H1 (cell line): ENCODE measurements around the gene PKN1. TPM values are rescaled to one million over a fixed set of nuclear protein-coding genes. Genes with fewer than 3 reads are reported as not detected.

ENCODE experiments used
- CTCF ChIA-PET: fragments of 300-600 bp; sonication (Branson Sonifier 250); formaldehyde crosslinking; loops from one replicate; lab custom pipeline; 2021; ENCODE audit not compliant: partially characterized antibody; lab: Charles Lee
- POLR2A ChIA-PET: fragments of 300-600 bp; sonication (Branson Sonifier 250); formaldehyde crosslinking; loops from one replicate; lab custom pipeline; 2021; ENCODE audit warnings: inconsistent platforms; ENCODE audit not compliant: partially characterized antibody; lab: Charles Lee
- DNase-seq, 2 experiments: peaks; one replicate each; pipeline versions ENCODE4 v3.0.0 to v3.0.0-alpha.2; 2010 to 2022; ENCODE audit warnings: low spot score in 2 of 2, low read depth in 1 of 2, mixed read lengths in 1 of 2
- FAIRE-seq: peaks from 2 replicates; lab custom pipeline; 2011; peaks lifted over from hg19 to GRCh38; lab: Jason Lieb, UNC
- H2AFZ ChIP-seq: 2 replicates; pipeline ENCODE4 v1.8.1; 2012; ENCODE audit warnings: low read length, inconsistent platforms
- H2AK5ac ChIP-seq: 2 replicates; pipeline ENCODE4 v1.6.1; 2013; ENCODE audit warnings: low read depth, low read length
- H2BK120ac ChIP-seq: replicated peaks from 2 replicates; pipeline ENCODE3; 2013; ENCODE audit warnings: low read depth, low read length, inconsistent platforms
- H2BK12ac ChIP-seq: 2 replicates; pipeline ENCODE4 v1.6.1; 2013; ENCODE audit warnings: low read depth, low read length
- H2BK15ac ChIP-seq: 2 replicates; pipeline ENCODE4 v1.6.1; 2013; ENCODE audit warnings: low read length
- H2BK20ac ChIP-seq: 2 replicates; pipeline ENCODE4 v1.6.1; 2013; ENCODE audit warnings: low read length
- H2BK5ac ChIP-seq: 2 replicates; pipeline ENCODE4 v1.6.1; 2013; ENCODE audit warnings: low read depth, low read length
- H3K14ac ChIP-seq: 2 replicates; pipeline ENCODE4 v1.6.1; 2013; ENCODE audit warnings: inconsistent platforms; ENCODE audit not compliant: insufficient read length
- H3K18ac ChIP-seq: 2 replicates; pipeline ENCODE4 v1.6.1; 2013; ENCODE audit warnings: low read length; ENCODE audit errors: extremely low read depth
- H3K23ac ChIP-seq: 2 replicates; pipeline ENCODE4 v1.6.1; 2013; ENCODE audit warnings: inconsistent platforms; ENCODE audit not compliant: insufficient read length
- H3K23me2 ChIP-seq: 2 replicates; pipeline ENCODE4 v1.6.1; 2013; ENCODE audit warnings: low read depth, low read length
- H3K27ac ChIP-seq: 2 replicates; pipeline ENCODE4 v1.6.1; 2011; ENCODE audit warnings: low read depth, low read length, inconsistent platforms
- H3K27me3 ChIP-seq, 4 experiments: replicated peaks in 1 of 4; 1 replicate in 1 of 4; 2 replicates in 3 of 4; pipeline versions ENCODE4 v1.6.1 to v1.8.1; 2011 to 2013; ENCODE audit warnings: low read length in 3 of 4, mild to moderate bottlenecking in 3 of 4, inconsistent platforms in 2 of 4, mixed read lengths in 2 of 4, moderate library complexity in 1 of 4; ENCODE audit not compliant: control insufficient read depth in 3 of 4, insufficient read depth in 3 of 4; ENCODE audit errors: extremely low read depth in 1 of 4
- H3K36me3 ChIP-seq, 4 experiments: 2 replicates each; pipeline versions ENCODE4 v1.6.1 to v1.8.1; 2011 to 2013; ENCODE audit warnings: mild to moderate bottlenecking in 4 of 4, low read length in 3 of 4, moderate library complexity in 2 of 4, control low read depth in 1 of 4, inconsistent platforms in 1 of 4; ENCODE audit not compliant: insufficient read depth in 4 of 4, control insufficient read depth in 2 of 4
- H3K4ac ChIP-seq: replicated peaks from 2 replicates; pipeline ENCODE3; 2013; ENCODE audit warnings: low read length, low read depth, mixed read lengths, inconsistent platforms; ENCODE audit not compliant: insufficient read length
- H3K4me1 ChIP-seq, 4 experiments: replicated peaks in 1 of 4; 1 replicate in 1 of 4; 2 replicates in 3 of 4; pipeline versions ENCODE4 v1.6.1 to v1.8.1; 2011 to 2013; ENCODE audit warnings: low read length in 3 of 4, inconsistent platforms in 2 of 4, mixed read lengths in 1 of 4; ENCODE audit not compliant: insufficient read depth in 4 of 4, control insufficient read depth in 3 of 4
- H3K4me2 ChIP-seq, 2 experiments: 2 replicates each; pipeline versions ENCODE4 v1.6.1 to v1.8.1; 2011 to 2013; ENCODE audit warnings: low read depth in 2 of 2, low read length in 2 of 2, control low read depth in 1 of 2, inconsistent platforms in 1 of 2, mild to moderate bottlenecking in 1 of 2; ENCODE audit not compliant: insufficient read depth in 1 of 2
- H3K4me3 ChIP-seq, 4 experiments: fragments of 200-600, 300-600 bp in 1 of 4; sonication (generic), shearing (Covaris generic), sonication (Bioruptor Twin) in 1 of 4; 2 replicates each; pipeline versions ENCODE4 v1.5.1 to v1.8.1; 2011 to 2016; ENCODE audit warnings: low read length in 4 of 4, low read depth in 3 of 4, control low read depth in 2 of 4, inconsistent platforms in 2 of 4, mild to moderate bottlenecking in 2 of 4, mixed read lengths in 1 of 4, moderate library complexity in 1 of 4; ENCODE audit not compliant: insufficient read depth in 2 of 4; ENCODE audit errors: extremely low read depth in 1 of 4
- H3K56ac ChIP-seq: replicated peaks from 2 replicates; pipeline ENCODE3; 2013; ENCODE audit warnings: low read depth, mild to moderate bottlenecking, mixed read lengths, low read length, inconsistent platforms; ENCODE audit not compliant: insufficient read length
- H3K79me1 ChIP-seq: 2 replicates; pipeline ENCODE4 v1.6.1; 2013; ENCODE audit warnings: low read depth, low read length, control low read depth
- H3K79me2 ChIP-seq, 2 experiments: 2 replicates each; pipeline versions ENCODE4 v1.6.1 to v1.8.1; 2012 to 2013; ENCODE audit warnings: low read length in 2 of 2, mild to moderate bottlenecking in 2 of 2, inconsistent platforms in 1 of 2; ENCODE audit not compliant: insufficient read depth in 2 of 2, control insufficient read depth in 1 of 2
- H3K9ac ChIP-seq, 4 experiments: replicated peaks in 1 of 4; 1 replicate in 1 of 4; 2 replicates in 3 of 4; pipeline versions ENCODE4 v1.6.1 to v1.8.1; 2011 to 2013; ENCODE audit warnings: low read depth in 3 of 4, low read length in 3 of 4, control low read depth in 2 of 4, mild to moderate bottlenecking in 2 of 4, moderate library complexity in 2 of 4, inconsistent platforms in 1 of 4; ENCODE audit errors: extremely low read depth in 1 of 4
- H3K9me3 ChIP-seq, 2 experiments: 2 replicates each; pipeline versions ENCODE4 v1.6.1 to v1.8.1; 2012 to 2013; ENCODE audit warnings: mild to moderate bottlenecking in 2 of 2, moderate library complexity in 2 of 2, control low read depth in 1 of 2, inconsistent platforms in 1 of 2, low read depth in 1 of 2, low read length in 1 of 2, mixed read lengths in 1 of 2; ENCODE audit not compliant: insufficient read depth in 2 of 2
- H4K20me1 ChIP-seq, 2 experiments: replicated peaks in 1 of 2; 2 replicates each; pipeline versions ENCODE3 to v1.8.1; 2011 to 2013; ENCODE audit warnings: inconsistent platforms in 2 of 2, low read length in 2 of 2, mild to moderate bottlenecking in 1 of 2; ENCODE audit not compliant: insufficient read depth in 2 of 2, control insufficient read depth in 1 of 2
- H4K5ac ChIP-seq: 2 replicates; pipeline ENCODE4 v1.6.1; 2013; ENCODE audit warnings: low read length, low read depth, mixed read lengths, inconsistent platforms; ENCODE audit not compliant: insufficient read length
- H4K8ac ChIP-seq: 2 replicates; pipeline ENCODE4 v1.8.0; 2013; ENCODE audit warnings: mild to moderate bottlenecking, moderate library complexity, low read length, inconsistent platforms; ENCODE audit not compliant: insufficient read depth; ENCODE audit errors: extremely low read depth
- H4K91ac ChIP-seq: replicated peaks from 2 replicates; pipeline ENCODE3; 2013; ENCODE audit warnings: low read length, mixed read lengths, inconsistent platforms; ENCODE audit not compliant: insufficient read length
- CHD2 ChIP-seq: IDR thresholded peaks from 2 replicates; pipeline ENCODE4 v1.6.1; 2012; ENCODE audit warnings: low read length, improper control_type of control experiment
- CREB1 ChIP-seq: IDR thresholded peaks from 2 replicates; pipeline ENCODE4 v1.6.1; 2012; ENCODE audit warnings: inconsistent platforms
- CTBP2 ChIP-seq: IDR thresholded peaks from 2 replicates; pipeline ENCODE4 v1.7.0; 2011; ENCODE audit warnings: borderline replicate concordance, mild to moderate bottlenecking, moderate library complexity, mixed read lengths, low read length; ENCODE audit not compliant: insufficient read depth, insufficient read length
- HDAC2 ChIP-seq, 2 experiments: fragments of 300-600 bp in 1 of 2; sonication (generic) in 1 of 2; IDR thresholded peaks; 2 replicates each; pipeline ENCODE4 v1.6.1; 2011 to 2012; ENCODE audit warnings: low read depth in 2 of 2, low read length in 2 of 2, mild to moderate bottlenecking in 2 of 2, moderate library complexity in 2 of 2, borderline replicate concordance in 1 of 2, inconsistent platforms in 1 of 2
- SP2 ChIP-seq: IDR thresholded peaks from 2 replicates; pipeline ENCODE4 v1.6.1; 2012; ENCODE audit warnings: mild to moderate bottlenecking, low read length, inconsistent platforms
- SRF ChIP-seq: IDR thresholded peaks from 2 replicates; pipeline ENCODE4 v1.6.1; 2011; ENCODE audit warnings: mild to moderate bottlenecking, low read depth, low read length, moderate library complexity
- SUZ12 ChIP-seq: fragments of 200-600 bp; sonication (generic); IDR thresholded peaks from 2 replicates; pipeline ENCODE4 v1.6.1; 2012; ENCODE audit warnings: mild to moderate bottlenecking, inconsistent platforms, low read length, moderate library complexity, mixed read lengths
- TAF1 ChIP-seq: IDR thresholded peaks from 2 replicates; pipeline ENCODE4 v1.6.1; 2011; ENCODE audit warnings: mild to moderate bottlenecking, low read depth, low read length
- USF2 ChIP-seq: IDR thresholded peaks from 2 replicates; pipeline ENCODE4 v1.6.1; 2011; ENCODE audit warnings: low read length, improper control_type of control experiment
- WGBS, 2 experiments: shearing (Covaris generic) in 1 of 2; methylation state at CpG; one replicate each; pipeline versions ENCODE4 v1.1.6 to v1.1.7; 2013 to 2015; ENCODE audit warnings: low lambda C conversion rate in 2 of 2, mixed read lengths in 2 of 2, inconsistent platforms in 1 of 2, low coverage in 1 of 2, missing lambda C conversion rate in 1 of 2; ENCODE audit not compliant: insufficient replicate concordance in 2 of 2, insufficient coverage in 1 of 2, insufficient read length in 1 of 2; ENCODE audit errors: extremely low coverage in 1 of 2, missing lambda C conversion rate in 1 of 2; 5-methylcytosine and 5-hydroxymethylcytosine counted together
- polyA plus RNA-seq, 7 experiments: library from polyadenylated mRNA; depleted of rRNA in 3 of 7; stranded (reverse) in 5 of 7; unstranded in 2 of 7; fragments of >200 nt in 5 of 7; fragments of 200-250 nt in 2 of 7; gene quantifications; 1 replicate in 5 of 7; 2 replicates in 1 of 7; 4 replicates in 1 of 7; pipeline versions ENCODE4 v1.2.1 to v1.2.3, GENCODE V29; 2011 to 2013; ENCODE audit warnings: missing spikeins in 2 of 7, mixed read lengths in 2 of 7
- total RNA-seq: library from RNA; stranded (reverse); fragmentation: NEBNext Ultra II Directional; extraction: Animal tissue kit (Norgen Biotek cat#: 25700); gene quantifications from 2 replicates; pipeline ENCODE4 v1.2.1, GENCODE V29; 2021
- TF ChIP-seq, protein P1 (sequence below): IDR thresholded peaks from 2 replicates; pipeline ENCODE4 v1.6.1; 2012; ENCODE audit warnings: inconsistent platforms

The PKN1 gene
- total and polyA plus RNA-seq, 2 of the 8 experiments (the other 6 are each of a cell fraction or from before 2014, with no cell fraction given), result 65.2 to 162 TPM

GRCh38 chr19:14419106-14419813 lies 13.8 kb upstream of the PKN1 start, which contains the start of gene DDX39A:
Gene DDX39A (minus strand): TSS chr19:14419341. CDS start chr19:14413220, 6,121 bp downstream.
- 4% methylated on average over 43 of the region's 57 CpGs; no CpG with 5 or more reads in 1 of the 2 experiments for WGBS, 2 experiments
- CTCF ChIA-PET, result interaction anchor here (0.6 to 2.4 kb wide), 5 partner anchors 10 to 60 kb away, joined by 3 to 10 read pairs (median 6); no protein-coding TSS in a partner anchor
- TF ChIP-seq, protein P1, sequence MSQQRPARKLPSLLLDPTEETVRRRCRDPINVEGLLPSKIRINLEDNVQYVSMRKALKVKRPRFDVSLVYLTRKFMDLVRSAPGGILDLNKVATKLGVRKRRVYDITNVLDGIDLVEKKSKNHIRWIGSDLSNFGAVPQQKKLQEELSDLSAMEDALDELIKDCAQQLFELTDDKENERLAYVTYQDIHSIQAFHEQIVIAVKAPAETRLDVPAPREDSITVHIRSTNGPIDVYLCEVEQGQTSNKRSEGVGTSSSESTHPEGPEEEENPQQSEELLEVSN, result peak; percentile 90
- TF ChIP-seq HDAC2 (IDR thresholded peaks at IDR 0.05; ENCODE audit: borderline replicate concordance in 1 of 2, low read depth in 2 of 2, low read length in 2 of 2) (no peak), CHD2 (peak; percentile 92), SP2 (peak; percentile 84), TAF1 (peak; percentile 81), CREB1 (peak; percentile 56), USF2 (peak; percentile 53; the same call in 1 of the 2 replicates), CTBP2 (no peak), SRF (no peak), SUZ12 (no peak)

More at GRCh38 chr19:14419106-14419813, 13.8 kb upstream of the PKN1 start, which contains the start of gene DDX39A:
- H2AFZ ChIP-seq, result peak within 1 kb of the TSS; percentile 93; the same call in 1 of the 2 replicates
- 0 out of 2 replicates have a peak, but pooled peaks cover 2% of the 10 kb centered on the region for H3K23me2 ChIP-seq
- H3K27ac ChIP-seq, result peak within 1 kb of the TSS; percentile 79
- H3K36me3 ChIP-seq, result no peaks in the 10 kb centered on the region
- H4K91ac ChIP-seq, result peak within 1 kb of the TSS; percentile 93
- DNase-seq (peak; percentile 90 to 94), FAIRE-seq (peak; percentile 58)
- peak within 1 kb of the TSS; percentile 85 for H4K5ac ChIP-seq
- H2BK5ac ChIP-seq, result peak within 1 kb of the TSS; percentile 91
- H2BK20ac ChIP-seq, result no peak within 1 kb of the TSS
- H4K8ac ChIP-seq, result peak within 1 kb of the TSS; percentile 91
- no peak within 1 kb of the TSS for H3K4ac ChIP-seq
- H3K4me2 ChIP-seq, result peak within 1 kb of the TSS; percentile 58 to 84
- peak within 1 kb of the TSS in 3 of 4 experiments; percentile 65 to 76 (median 74); a peak in 6 of 7 replicates for H3K9ac ChIP-seq
- no peak within 1 kb of the TSS for H2BK120ac ChIP-seq
- no peak within 1 kb of the TSS for H2BK12ac ChIP-seq
- POLR2A ChIA-PET, result interaction anchor here (0.9 to 4.3 kb wide), 5 partner anchors 12 to 283 kb away, joined by 3 to 22 read pairs (median 5); partner anchors contain the start of genes ASF1B and PKN1
- H3K4me3 ChIP-seq, result peak within 1 kb of the TSS; percentile 65 to 83 (median 77)
- peak within 1 kb of the TSS; percentile 17 for H3K56ac ChIP-seq
- peaks cover 38 to 46% of the 10 kb centered on the region in 2 experiments for H3K79me2 ChIP-seq
- no peak within 1 kb of the TSS for H2BK15ac ChIP-seq
- peaks cover 0 to 6% (median 2%) of the 10 kb centered on the region in 4 experiments; a peak in 4 of 7 replicates for H3K4me1 ChIP-seq
- peaks cover 11% of the 10 kb centered on the region for H3K79me1 ChIP-seq
- H2AK5ac ChIP-seq, result no peak within 1 kb of the TSS
- H3K23ac ChIP-seq, result no peak within 1 kb of the TSS
- H3K14ac ChIP-seq, result no peak within 1 kb of the TSS
- peaks cover 15 to 17% of the 10 kb centered on the region in 2 experiments for H4K20me1 ChIP-seq
- H3K27me3 ChIP-seq, result no peaks in the 10 kb centered on the region
- peak within 1 kb of the TSS; percentile 93 for H3K18ac ChIP-seq
- no peaks in the 10 kb centered on the region for H3K9me3 ChIP-seq
